Endothelial cell of umbilical vein (primary cell): Measurements from ENCODE around the gene USP30.
"Not testable (repeated sequence)": the region's sequence is repeated elsewhere in the genome, so short reads cannot be mapped to it uniquely, and the experiment has no call there.

Experiments
- CTCF ChIP-seq, 2 donors: IDR thresholded peaks; 1 replicate in 1 of 2; 2 replicates in 1 of 2; pipeline ENCODE4 v1.5.1; 2011; ENCODE audit warnings: low read length in 2 of 2, mild to moderate bottlenecking in 2 of 2, moderate library complexity in 2 of 2, control low read depth in 1 of 2, inconsistent platforms in 1 of 2, low read depth in 1 of 2; ENCODE audit not compliant: insufficient read depth in 1 of 2; ENCODE audit errors: extremely low read depth in 1 of 2
- EZH2 ChIP-seq: IDR thresholded peaks from 2 replicates; pipeline ENCODE4 v1.6.1; 2012; ENCODE audit warnings: borderline replicate concordance, low read depth, mild to moderate bottlenecking, moderate library complexity, low read length, inconsistent platforms; ENCODE audit not compliant: severe bottlenecking
- MAX ChIP-seq: IDR thresholded peaks from 2 replicates; pipeline ENCODE4 v1.6.1; 2011; ENCODE audit not compliant: insufficient read depth, insufficient read length
- MYC ChIP-seq: IDR thresholded peaks from one replicate; pipeline ENCODE4 v1.6.1; 2011; ENCODE audit warnings: mild to moderate bottlenecking, low read depth, low read length
- POLR2A ChIP-seq: IDR thresholded peaks from 2 replicates; pipeline ENCODE4 v1.6.1; 2012; ENCODE audit warnings: low read depth, mild to moderate bottlenecking, control low read depth, low read length
- POLR2AphosphoS5 ChIP-seq: IDR thresholded peaks from 2 replicates; pipeline ENCODE4 v1.6.1; 2012; ENCODE audit warnings: low read depth, mild to moderate bottlenecking, control low read depth, low read length, moderate library complexity; ENCODE audit not compliant: insufficient read depth

GRCh38 chr12:109028624-109029023, 23.8 kb upstream of the USP30 start:
- not testable (repeated sequence) for TF ChIP-seq MAX; CTCF (IDR thresholded peaks at IDR 0.05; ENCODE audit: extremely low read depth in 1 of 2, insufficient read depth in 1 of 2, low read depth in 1 of 2, low read length in 2 of 2); POLR2A; EZH2; POLR2AphosphoS5; MYC
